Measurements from ENCODE around the gene FBXO2.

The FBXO2 gene

DNA sequence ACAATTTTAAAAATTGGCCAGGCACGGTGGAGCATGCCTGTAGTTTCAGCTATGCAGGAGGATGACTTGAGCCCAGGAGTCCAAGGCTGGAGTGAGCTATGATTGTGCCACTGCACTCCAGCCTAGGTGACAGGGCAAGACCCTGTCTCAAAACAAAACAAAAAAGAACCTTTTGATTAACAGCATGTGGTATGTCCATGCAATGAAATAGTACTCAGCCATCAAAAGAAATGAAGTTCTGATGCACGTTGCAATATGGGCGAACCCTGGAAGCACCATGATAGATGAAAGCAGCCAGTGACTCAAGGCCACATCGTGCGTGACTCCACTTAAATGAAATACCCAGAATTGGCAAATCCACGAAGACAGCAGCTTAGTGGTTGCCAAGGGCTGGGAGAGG, 47.5 kb downstream of the FBXO2 start:
- no peak overlapping the region for H3K4me3 ChIP-seq (ENCODE audit: low read depth, low read length)
- no peak for TF ChIP-seq CTCF (IDR thresholded peaks at IDR 0.05; ENCODE audit: insufficient read depth, low read length, missing control alignments)
- ChIA-PET CTCF (interaction anchor here (1.1 kb wide), 1 partner anchor 39 kb away, joined by 3 read pairs; no protein-coding TSS in a partner anchor), POLR2A (no interaction called here)
- no peak for DNase-seq (ENCODE audit: low read depth, low spot score)

GRCh38 chr1:11602981-11603380, 51.2 kb downstream of the FBXO2 start:
- H3K4me3 ChIP-seq (ENCODE audit: low read depth, low read length): no peak overlapping the region
- DNase-seq (ENCODE audit: low read depth, low spot score): no peak
- TF ChIP-seq CTCF (IDR thresholded peaks at IDR 0.05; ENCODE audit: insufficient read depth, low read length, missing control alignments): no peak
- ChIA-PET CTCF (no interaction called here), POLR2A (no interaction called here)

DNA sequence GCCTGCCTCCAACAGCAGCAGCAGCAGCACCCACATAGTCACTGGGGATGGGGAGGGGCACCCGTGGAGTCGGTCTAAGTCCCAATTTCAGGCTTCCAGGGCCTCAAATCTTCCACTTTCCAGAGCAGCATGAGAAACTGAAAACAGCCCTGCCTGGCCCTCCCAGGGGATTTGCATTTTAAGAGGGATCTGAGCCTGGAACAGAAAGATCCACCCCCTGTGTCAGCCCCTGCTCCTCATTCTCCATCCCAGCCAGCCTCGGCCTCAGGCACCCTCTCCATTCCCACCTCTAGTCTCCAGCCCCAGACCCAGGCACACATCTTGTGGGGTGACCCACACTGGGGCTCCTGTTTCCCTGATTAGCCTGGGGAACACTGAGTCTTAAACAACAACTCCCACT, 51.8 kb downstream of the FBXO2 start:
- CTCF ChIA-PET: no interaction called here
- TF ChIP-seq CTCF (IDR thresholded peaks at IDR 0.05; ENCODE audit: insufficient read depth, low read length, missing control alignments): no peak
- POLR2A ChIA-PET: no interaction called here
- H3K4me3 ChIP-seq (ENCODE audit: low read depth, low read length): no peak overlapping the region
- no peak for DNase-seq (ENCODE audit: low read depth, low spot score)

GRCh38 chr1:11600836-11601235, 53.4 kb downstream of the FBXO2 start:
- ChIA-PET CTCF (no interaction called here), POLR2A (no interaction called here)
- DNase-seq (ENCODE audit: low read depth, low spot score): no peak
- no peak overlapping the region for H3K4me3 ChIP-seq (ENCODE audit: low read depth, low read length)
- TF ChIP-seq CTCF (IDR thresholded peaks at IDR 0.05; ENCODE audit: insufficient read depth, low read length, missing control alignments): no peak

DNA sequence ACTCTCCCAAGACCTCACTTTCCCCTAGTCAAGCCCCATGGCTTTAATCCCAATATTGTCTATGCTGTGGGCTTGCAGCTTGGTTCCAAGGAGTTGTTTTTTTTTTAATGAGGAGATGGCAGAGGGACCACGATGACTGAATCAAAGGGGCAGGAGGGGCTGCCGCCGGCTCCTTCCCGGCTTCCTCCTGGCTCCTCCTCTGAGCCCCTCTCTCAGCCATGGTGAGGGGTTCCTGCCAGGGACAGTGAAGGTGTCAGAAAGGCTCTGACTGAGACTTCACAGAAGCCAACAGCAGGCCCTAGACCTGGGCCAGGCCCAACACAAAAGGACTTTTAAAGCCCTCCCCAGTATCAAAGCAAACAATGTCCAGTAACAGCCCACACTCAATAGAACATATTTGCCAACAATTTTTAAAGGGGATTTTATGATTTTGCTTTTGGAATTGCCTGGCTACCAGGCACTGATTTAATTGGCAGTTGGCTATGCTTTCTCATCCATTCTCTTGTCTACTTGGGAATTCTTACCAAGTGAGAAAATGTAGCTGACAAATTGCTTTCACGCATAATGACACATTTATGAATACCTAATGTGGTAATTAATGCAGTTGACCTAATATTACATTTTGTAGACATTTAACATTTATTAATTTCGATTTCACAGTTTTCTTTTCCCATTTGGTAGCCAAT, 54.2 kb downstream of the FBXO2 start:
- no peak overlapping the region for H3K4me3 ChIP-seq (ENCODE audit: low read depth, low read length)
- ChIA-PET POLR2A (no interaction called here), CTCF (no interaction called here)
- TF ChIP-seq CTCF (IDR thresholded peaks at IDR 0.05; ENCODE audit: insufficient read depth, low read length, missing control alignments): no peak
- DNase-seq (ENCODE audit: low read depth, low spot score): no peak

- no peak overlapping the region for H3K4me3 ChIP-seq (ENCODE audit: low read depth, low read length)
- DNase-seq (ENCODE audit: low read depth, low spot score): no peak
- TF ChIP-seq CTCF (IDR thresholded peaks at IDR 0.05; ENCODE audit: insufficient read depth, low read length, missing control alignments): no peak
- CTCF ChIA-PET: no interaction called here
- POLR2A ChIA-PET: no interaction called here
Measured at GRCh38 chr1:11598461-11598860, 55.8 kb downstream of the FBXO2 start.

All from AG04449 (cell line).